ENCODE data around the gene CCDC102A. TPM values are rescaled to one million over a fixed set of nuclear protein-coding genes. Genes with fewer than 3 reads are reported as not detected.

The CCDC102A gene
- total RNA-seq, 1 donor from 2014 or later, result 27.2 TPM

DNA sequence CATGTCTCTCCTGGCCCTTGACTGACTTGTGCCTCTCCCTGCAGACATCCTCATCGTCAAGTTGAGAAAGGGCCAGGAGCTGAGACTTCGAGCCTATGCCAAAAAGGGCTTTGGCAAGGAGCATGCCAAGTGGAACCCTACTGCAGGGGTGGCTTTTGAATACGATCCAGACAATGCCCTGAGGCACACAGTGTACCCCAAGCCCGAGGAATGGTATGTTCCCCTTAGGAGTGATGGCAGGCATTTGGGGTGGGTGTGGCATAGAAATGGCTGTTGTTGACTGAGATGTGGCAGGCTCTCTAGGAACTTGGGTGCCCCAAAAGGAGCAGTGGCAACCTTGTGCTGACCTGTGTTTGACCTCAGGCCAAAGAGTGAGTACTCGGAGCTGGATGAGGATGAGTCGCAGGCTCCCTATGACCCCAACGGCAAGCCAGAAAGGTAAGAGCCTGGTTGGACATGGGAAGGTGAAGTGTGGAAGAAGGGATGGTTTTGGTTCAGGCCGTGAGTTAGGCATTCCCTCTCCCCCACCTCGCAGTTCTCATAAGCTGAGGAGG, 66.4 kb downstream of the CCDC102A start:
- DNase-seq (ENCODE audit: low spot score), result no peak
- peak overlapping the region; percentile 32 for H3K27ac Mint-ChIP-seq (ENCODE audit: unreplicated experiment)
- no peak for TF ChIP-seq CTCF (IDR thresholded peaks at IDR 0.05)
- no peak overlapping the region for H3K4me3 Mint-ChIP-seq (ENCODE audit: unreplicated experiment)
- H3K4me1 Mint-ChIP-seq (ENCODE audit: low read depth), result peaks cover 8% of the 10 kb centered on the region
- H3K36me3 Mint-ChIP-seq (ENCODE audit: low read depth), result peaks cover 28% of the 10 kb centered on the region
- H3K27me3 Mint-ChIP-seq (ENCODE audit: low read depth), result no peaks in the 10 kb centered on the region
- H3K9me3 Mint-ChIP-seq (ENCODE audit: low read depth), result no peaks in the 10 kb centered on the region

DNA sequence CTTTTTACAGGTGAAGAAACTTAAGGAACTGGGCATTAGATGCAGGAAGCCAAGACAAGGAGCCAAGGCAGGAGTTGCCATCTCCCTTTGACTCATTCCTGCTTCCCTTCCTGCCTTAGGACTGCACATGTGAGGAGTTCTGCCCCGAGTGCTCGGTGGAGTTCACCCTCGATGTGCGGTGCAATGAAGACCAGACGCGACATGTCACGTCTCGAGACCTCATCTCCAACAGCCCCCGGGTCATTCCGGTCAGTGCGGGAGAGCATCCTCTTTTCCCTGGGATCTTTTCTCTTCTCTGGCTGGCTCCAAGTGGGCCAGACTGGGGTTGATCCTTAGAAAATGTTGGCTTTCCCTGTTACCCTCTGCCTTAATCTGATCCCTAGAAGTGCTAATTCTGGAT, 67.3 kb downstream of the CCDC102A start:
- H3K4me1 Mint-ChIP-seq (ENCODE audit: low read depth), result peaks cover 16% of the 10 kb centered on the region
- H3K4me3 Mint-ChIP-seq (ENCODE audit: unreplicated experiment), result no peak overlapping the region

DNA sequence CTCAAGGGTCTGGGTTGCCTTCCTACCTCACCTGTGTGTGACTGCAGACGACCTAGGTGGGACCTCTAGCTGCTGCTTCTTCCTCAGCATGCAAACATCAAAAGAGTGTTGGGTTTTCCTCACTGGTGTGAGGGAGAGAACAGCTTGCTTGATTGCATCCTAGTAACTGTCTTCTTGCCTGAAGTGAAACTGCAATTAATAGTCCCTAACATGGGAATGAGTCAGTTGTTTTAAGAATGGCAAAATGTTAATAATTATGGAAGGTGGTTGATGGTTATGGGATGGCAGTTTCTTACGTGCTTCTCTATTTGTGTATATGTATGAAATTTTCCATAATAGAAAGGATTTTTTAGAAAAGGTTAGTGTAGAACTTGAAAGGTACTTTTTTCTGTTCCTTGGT, 68.0 kb downstream of the CCDC102A start:
- Mint-ChIP-seq H3K4me1 (ENCODE audit: low read depth) (peaks cover 23% of the 10 kb centered on the region), H3K9me3 (ENCODE audit: low read depth) (no peaks in the 10 kb centered on the region), H3K27me3 (ENCODE audit: low read depth) (no peaks in the 10 kb centered on the region), H3K27ac (ENCODE audit: unreplicated experiment) (no peak overlapping the region), H3K4me3 (ENCODE audit: unreplicated experiment) (no peak overlapping the region), H3K36me3 (ENCODE audit: low read depth) (peaks cover 30% of the 10 kb centered on the region)
- no peak for TF ChIP-seq CTCF (IDR thresholded peaks at IDR 0.05)
- no peak for DNase-seq (ENCODE audit: low spot score)

More for the DNA sequence above, 67.3 kb downstream of the CCDC102A start:
- DNase-seq (ENCODE audit: low spot score), result no peak
- TF ChIP-seq CTCF (IDR thresholded peaks at IDR 0.05), result no peak
- Mint-ChIP-seq H3K9me3 (ENCODE audit: low read depth) (no peaks in the 10 kb centered on the region), H3K36me3 (ENCODE audit: low read depth) (peaks cover 32% of the 10 kb centered on the region), H3K27me3 (ENCODE audit: low read depth) (no peaks in the 10 kb centered on the region), H3K27ac (ENCODE audit: unreplicated experiment) (no peak overlapping the region)

DNA sequence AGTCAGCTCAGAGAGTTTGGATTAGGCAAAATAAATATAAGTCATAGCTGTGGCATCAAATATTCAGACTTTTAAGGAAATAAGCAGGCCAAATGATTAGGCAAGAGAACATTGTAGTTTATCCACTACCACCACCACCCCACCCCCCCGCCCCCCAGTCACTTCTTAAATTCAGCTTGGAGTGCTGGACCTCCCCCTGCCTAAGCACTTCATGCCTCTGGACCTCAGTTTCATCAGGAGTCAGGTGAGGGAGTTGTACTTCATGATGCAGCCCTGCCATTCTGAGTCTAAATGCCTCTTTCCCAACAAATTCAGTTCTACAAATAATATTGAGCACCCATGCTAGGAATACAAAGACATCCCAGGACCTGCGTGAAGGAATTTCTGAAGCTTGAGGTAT, 71.8 kb downstream of the CCDC102A start:
- no peak for DNase-seq (ENCODE audit: low spot score)
- no peak overlapping the region for H3K4me3 Mint-ChIP-seq (ENCODE audit: unreplicated experiment)
- TF ChIP-seq CTCF (IDR thresholded peaks at IDR 0.05), result no peak
- H3K36me3 Mint-ChIP-seq (ENCODE audit: low read depth), result peaks cover 25% of the 10 kb centered on the region
- peaks cover 25% of the 10 kb centered on the region for H3K4me1 Mint-ChIP-seq (ENCODE audit: low read depth)
- H3K9me3 Mint-ChIP-seq (ENCODE audit: low read depth), result no peaks in the 10 kb centered on the region
- H3K27ac Mint-ChIP-seq (ENCODE audit: unreplicated experiment), result no peak overlapping the region
- H3K27me3 Mint-ChIP-seq (ENCODE audit: low read depth), result no peaks in the 10 kb centered on the region

DNA sequence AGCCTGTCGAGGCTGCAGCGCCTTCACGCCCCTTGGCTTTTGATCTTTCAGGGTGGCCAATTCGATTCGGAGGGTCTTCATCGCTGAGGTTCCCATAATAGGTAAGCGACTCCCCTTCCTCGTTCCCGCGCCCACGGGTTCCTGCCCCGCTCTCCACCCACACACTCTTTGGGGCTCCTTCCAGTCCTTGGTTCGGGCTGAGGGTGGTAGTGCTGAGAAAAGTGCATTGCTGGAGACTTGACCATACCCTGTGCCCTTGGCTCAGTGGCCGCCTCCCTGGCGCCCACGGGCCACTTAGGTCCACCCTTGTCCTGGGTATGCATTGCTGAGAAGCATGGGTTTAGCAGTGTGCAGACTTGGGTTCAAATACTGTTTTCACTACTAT, 73.4 kb downstream of the CCDC102A start:
- Mint-ChIP-seq H3K27ac (ENCODE audit: unreplicated experiment) (peak overlapping the region; percentile 99), H3K4me3 (ENCODE audit: unreplicated experiment) (peak overlapping the region; percentile 100), H3K36me3 (ENCODE audit: low read depth) (peaks cover 18% of the 10 kb centered on the region), H3K4me1 (ENCODE audit: low read depth) (peaks cover 25% of the 10 kb centered on the region), H3K27me3 (ENCODE audit: low read depth) (no peaks in the 10 kb centered on the region), H3K9me3 (ENCODE audit: low read depth) (no peaks in the 10 kb centered on the region)
- no peak for TF ChIP-seq CTCF (IDR thresholded peaks at IDR 0.05)
- DNase-seq (ENCODE audit: low spot score), result no peak
